ENCODE results near the gene TMEM178B. TPM values are rescaled to one million over a fixed set of nuclear protein-coding genes. Genes with fewer than 3 reads are reported as not detected.

TMEM178B gene
- total and polyA plus RNA-seq, 10 of the 15 experiments (the other 5 are each of a cell fraction or from before 2014, with no cell fraction given), result 0.01 to 1.1 (median 0.04) TPM; not detected in 2

DNA sequence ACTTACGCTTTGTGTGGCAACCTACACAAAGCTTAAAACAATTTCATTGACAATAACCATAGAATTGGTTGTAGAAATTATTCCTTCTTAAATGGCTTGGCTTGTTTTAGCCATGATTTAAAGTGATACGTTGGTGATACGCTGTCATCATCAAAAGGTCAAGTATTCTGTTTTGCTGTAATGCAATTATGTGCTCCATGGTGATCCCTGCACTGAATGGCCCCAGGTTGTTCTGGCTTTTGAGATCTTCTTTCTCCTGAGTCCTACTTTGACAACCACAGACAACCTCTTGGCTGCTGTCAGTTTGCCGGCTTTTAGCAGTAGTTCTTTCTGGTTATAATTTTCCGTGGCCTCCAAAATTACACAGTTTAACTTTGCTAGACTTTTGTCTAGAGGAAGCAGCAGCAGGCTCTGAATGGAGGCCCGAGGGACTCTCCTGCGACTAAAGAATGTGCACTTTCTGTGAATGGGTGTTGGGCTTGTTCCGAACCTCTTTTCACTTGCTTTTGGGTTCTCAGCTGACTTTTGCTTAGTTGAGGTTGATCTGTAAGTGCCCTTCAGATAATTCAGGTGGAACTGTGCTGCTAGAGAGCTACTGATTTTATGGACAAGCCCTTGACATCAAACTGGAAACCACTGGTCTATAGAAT, 104.7 kb downstream of the TMEM178B start (continued):
- no peak for TF ChIP-seq WRNIP1 (IDR thresholded peaks at IDR 0.05; ENCODE audit: borderline replicate concordance, low read depth, low read length)
- TF ChIP-seq POU2F2 (IDR thresholded peaks at IDR 0.05; ENCODE audit: borderline replicate concordance, low read depth, low read length), result no peak
- no peak for TF ChIP-seq JUND (IDR thresholded peaks at IDR 0.05; ENCODE audit: low read depth, low read length)

GRCh38 chr7:141181812-141182211, 107.9 kb downstream of the TMEM178B start:
- Histone ChIP-seq H3K4me1 (ENCODE audit: control insufficient read depth, insufficient read depth, low read length) (no peaks in the 10 kb centered on the region), H3K4me3 (no peak overlapping the region), H3K36me3 (ENCODE audit: control insufficient read depth in 2 of 2, insufficient read depth in 2 of 2, low read length in 1 of 2) (no peaks in the 10 kb centered on the region), H3K9me3 (replicated peaks; ENCODE audit: control insufficient read depth, insufficient read depth, low read length) (no peaks in the 10 kb centered on the region; the same call in 2 of the 3 replicates), H3K79me2 (ENCODE audit: control insufficient read depth, insufficient read depth, low read length) (no peaks in the 10 kb centered on the region), H2AFZ (ENCODE audit: control insufficient read depth, low read depth, low read length) (no peak overlapping the region), H3K27ac (ENCODE audit: control insufficient read depth, insufficient read depth) (no peak overlapping the region), H4K20me1 (ENCODE audit: control insufficient read depth, insufficient read depth) (no peaks in the 10 kb centered on the region), H3K4me2 (ENCODE audit: control insufficient read depth, insufficient read depth) (no peak overlapping the region), H3K9ac (ENCODE audit: control insufficient read depth, insufficient read depth, low read length) (no peak overlapping the region), H3K27me3 (replicated peaks in 1 of 2; ENCODE audit: control insufficient read depth in 2 of 2, insufficient read depth in 2 of 2, low read length in 1 of 2) (no peaks in the 10 kb centered on the region)
- TF ChIP-seq NBN (IDR thresholded peaks at IDR 0.05), result no peak
- TF ChIP-seq STAT1 (conservative IDR thresholded peaks at IDR 0.05), result no peak
- TF ChIP-seq ZNF687 (IDR thresholded peaks at IDR 0.05), result no peak
- TF ChIP-seq NR2C2 (IDR thresholded peaks at IDR 0.05; ENCODE audit: borderline replicate concordance, control insufficient read depth, insufficient read length, low read depth), result no peak
- no peak for TF ChIP-seq HDAC6 (IDR thresholded peaks at IDR 0.05; ENCODE audit: unreplicated experiment)
- no peak for TF ChIP-seq CHD1 (IDR thresholded peaks at IDR 0.05; ENCODE audit: low read depth, low read length)
- TF ChIP-seq POLR2AphosphoS2 (IDR thresholded peaks at IDR 0.05; ENCODE audit: low read depth, low read length), result no peak
- no peak for TF ChIP-seq SREBF2 (IDR thresholded peaks at IDR 0.05; ENCODE audit: low read length)
- TF ChIP-seq CREB1 (IDR thresholded peaks at IDR 0.05; ENCODE audit: low read depth), result no peak
- no peak for TF ChIP-seq TARDBP (IDR thresholded peaks at IDR 0.05; ENCODE audit: borderline replicate concordance)
- no peak for TF ChIP-seq BCL11A (IDR thresholded peaks at IDR 0.05; ENCODE audit: low read depth, low read length)
- TF ChIP-seq POLR2AphosphoS5 (IDR thresholded peaks at IDR 0.05; ENCODE audit: low read length), result no peak
- TF ChIP-seq, protein P1, sequence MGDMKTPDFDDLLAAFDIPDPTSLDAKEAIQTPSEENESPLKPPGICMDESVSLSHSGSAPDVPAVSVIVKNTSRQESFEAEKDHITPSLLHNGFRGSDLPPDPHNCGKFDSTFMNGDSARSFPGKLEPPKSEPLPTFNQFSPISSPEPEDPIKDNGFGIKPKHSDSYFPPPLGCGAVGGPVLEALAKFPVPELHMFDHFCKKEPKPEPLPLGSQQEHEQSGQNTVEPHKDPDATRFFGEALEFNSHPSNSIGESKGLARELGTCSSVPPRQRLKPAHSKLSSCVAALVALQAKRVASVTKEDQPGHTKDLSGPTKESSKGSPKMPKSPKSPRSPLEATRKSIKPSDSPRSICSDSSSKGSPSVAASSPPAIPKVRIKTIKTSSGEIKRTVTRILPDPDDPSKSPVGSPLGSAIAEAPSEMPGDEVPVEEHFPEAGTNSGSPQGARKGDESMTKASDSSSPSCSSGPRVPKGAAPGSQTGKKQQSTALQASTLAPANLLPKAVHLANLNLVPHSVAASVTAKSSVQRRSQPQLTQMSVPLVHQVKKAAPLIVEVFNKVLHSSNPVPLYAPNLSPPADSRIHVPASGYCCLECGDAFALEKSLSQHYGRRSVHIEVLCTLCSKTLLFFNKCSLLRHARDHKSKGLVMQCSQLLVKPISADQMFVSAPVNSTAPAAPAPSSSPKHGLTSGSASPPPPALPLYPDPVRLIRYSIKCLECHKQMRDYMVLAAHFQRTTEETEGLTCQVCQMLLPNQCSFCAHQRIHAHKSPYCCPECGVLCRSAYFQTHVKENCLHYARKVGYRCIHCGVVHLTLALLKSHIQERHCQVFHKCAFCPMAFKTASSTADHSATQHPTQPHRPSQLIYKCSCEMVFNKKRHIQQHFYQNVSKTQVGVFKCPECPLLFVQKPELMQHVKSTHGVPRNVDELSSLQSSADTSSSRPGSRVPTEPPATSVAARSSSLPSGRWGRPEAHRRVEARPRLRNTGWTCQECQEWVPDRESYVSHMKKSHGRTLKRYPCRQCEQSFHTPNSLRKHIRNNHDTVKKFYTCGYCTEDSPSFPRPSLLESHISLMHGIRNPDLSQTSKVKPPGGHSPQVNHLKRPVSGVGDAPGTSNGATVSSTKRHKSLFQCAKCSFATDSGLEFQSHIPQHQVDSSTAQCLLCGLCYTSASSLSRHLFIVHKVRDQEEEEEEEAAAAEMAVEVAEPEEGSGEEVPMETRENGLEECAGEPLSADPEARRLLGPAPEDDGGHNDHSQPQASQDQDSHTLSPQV (IDR thresholded peaks at IDR 0.05), result no peak
- FAIRE-seq (no peak), ATAC-seq (no peak), DNase-seq (ENCODE audit: low read depth, low spot score) (no peak)
- in situ Hi-C loops (cut with MboI), result no loop called here
- no TSS peak for BruUV-seq (replicated peaks)
- ChIA-PET CTCF (no interaction called here), POLR2A (no interaction called here), SMC1A (ENCODE audit: uncharacterized antibody, unreplicated experiment) (no interaction called here), RAD21 (ENCODE audit: unreplicated experiment) (no interaction called here)
- WGBS (ENCODE audit: insufficient coverage, insufficient replicate concordance, low lambda C conversion rate, missing lambda C conversion rate), result 75% methylated on average over 4 of the region's 4 CpGs
- intact Hi-C loops (cut with micrococcal nuclease; ENCODE audit: unreplicated experiment), result no loop called here

Data from GM12878 (cell line).